Mesenteric fat pad (tissue), 1 donor: ENCODE results near the gene TTC9. TPM values are rescaled to one million over a fixed set of nuclear protein-coding genes. Genes with fewer than 3 reads are reported as not detected.
"Not testable (repeated sequence)": the region's sequence is repeated elsewhere in the genome, so short reads cannot be mapped to it uniquely, and the experiment has no call there.

Experiments used
- DNase-seq: peaks from one replicate; pipeline ENCODE4 v3.0.0-alpha.2; 2020; ENCODE audit warnings: low spot score
- total RNA-seq: library from RNA; stranded (reverse); fragmentation: NEBNext Ultra II Directional; extraction: Animal tissue kit (Norgen Biotek cat#: 25700); gene quantifications from one replicate; pipeline ENCODE4 v1.2.1, GENCODE V29; 2021
- donor health status: DM: yes; HTN: yes; CAD: no.

TTC9 gene
- total RNA-seq, 1 donor from 2014 or later = 0.51 TPM

DNA sequence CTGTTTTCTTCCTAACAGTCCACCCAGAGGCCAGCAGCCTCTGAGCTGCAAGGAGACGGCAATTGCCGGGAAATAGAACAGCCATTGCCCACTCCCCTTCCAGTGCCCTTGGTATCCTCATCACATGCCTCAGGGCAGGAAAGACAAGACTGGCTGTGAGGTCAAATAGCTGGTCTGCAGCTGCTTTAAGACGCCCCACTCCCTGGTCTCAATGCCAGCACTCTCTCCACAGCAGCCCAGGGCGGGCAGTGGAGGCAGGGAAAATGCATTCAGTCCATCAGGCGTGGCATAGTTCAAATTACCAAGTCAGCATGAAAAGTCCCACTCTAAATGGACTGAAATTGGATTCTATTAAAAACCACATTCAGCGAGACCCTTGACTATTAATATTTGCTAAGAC, 35.6 kb downstream of the TTC9 start:
- DNase-seq = no peak

DNA sequence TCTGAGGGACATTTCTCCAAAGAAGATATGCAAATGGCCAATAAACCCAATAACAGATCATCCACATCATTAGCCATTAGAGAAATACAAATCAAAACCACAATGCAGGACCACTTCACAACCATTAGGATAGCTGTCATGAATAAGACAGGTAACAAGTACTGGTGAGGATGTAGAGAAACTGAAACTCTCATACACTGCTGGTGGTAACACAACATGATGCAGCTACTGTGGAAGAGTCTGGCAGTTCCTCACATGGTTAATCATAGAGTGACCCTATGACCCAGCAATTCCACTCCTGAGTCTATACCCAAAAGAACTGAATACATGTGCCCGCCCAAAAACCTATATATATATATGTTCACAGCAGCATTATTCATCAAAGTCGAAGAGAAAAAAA, 39.0 kb downstream of the TTC9 start:
- DNase-seq = no peak

DNA sequence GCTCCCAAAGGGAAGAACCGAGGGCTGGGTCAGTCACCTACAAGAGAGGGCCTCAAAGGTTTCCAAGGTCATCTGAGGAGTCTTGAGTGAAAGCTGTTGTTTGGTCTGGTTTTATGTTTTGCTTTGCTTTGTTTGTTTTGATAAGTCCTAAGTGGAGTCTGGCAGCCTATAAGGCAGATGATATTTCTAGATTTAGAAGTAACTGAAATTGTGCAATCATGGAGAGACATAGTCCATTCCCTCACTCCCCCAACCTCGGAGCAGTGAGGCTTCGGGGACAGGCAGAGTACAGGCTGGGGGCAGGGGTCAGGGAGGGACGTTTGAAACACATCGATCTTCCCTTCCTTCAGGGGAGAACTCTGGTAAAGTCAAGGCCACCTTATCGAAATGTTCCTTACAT, 42.3 kb downstream of the TTC9 start:
- DNase-seq = no peak

DNA sequence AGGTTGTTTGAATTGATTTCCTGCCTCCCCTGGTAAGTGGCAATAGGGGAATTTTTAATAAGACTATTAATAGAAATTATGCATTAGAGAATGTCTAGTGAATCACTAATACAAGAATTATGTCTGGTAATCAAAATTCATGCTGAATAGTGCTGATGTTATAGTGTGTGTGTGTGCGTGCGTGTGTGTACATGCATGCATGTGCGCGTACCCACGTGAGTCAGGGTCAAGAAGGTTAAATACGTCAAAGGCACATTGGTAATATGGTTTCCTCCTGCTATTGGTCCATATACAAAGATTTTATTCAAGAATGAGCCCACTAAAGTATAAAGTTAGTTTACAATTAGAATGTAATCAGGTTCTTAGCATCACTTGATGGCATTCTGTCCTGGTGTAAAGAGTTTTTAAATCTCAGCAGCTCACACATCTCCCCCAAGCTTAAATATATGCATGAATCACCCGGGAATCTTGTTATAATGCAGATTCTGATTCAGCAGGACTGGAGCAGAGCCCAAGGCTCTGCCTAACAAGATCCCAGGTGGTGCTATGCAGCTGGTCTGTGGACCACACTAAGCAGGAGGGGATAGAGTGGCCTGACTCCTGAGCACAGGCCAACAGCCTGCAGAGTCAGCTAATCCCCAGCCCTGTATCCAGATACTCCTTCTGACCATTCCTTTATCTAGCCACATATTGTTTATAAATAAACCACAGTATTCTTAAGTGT, 43.9 kb downstream of the TTC9 start:
- DNase-seq = no peak

DNA sequence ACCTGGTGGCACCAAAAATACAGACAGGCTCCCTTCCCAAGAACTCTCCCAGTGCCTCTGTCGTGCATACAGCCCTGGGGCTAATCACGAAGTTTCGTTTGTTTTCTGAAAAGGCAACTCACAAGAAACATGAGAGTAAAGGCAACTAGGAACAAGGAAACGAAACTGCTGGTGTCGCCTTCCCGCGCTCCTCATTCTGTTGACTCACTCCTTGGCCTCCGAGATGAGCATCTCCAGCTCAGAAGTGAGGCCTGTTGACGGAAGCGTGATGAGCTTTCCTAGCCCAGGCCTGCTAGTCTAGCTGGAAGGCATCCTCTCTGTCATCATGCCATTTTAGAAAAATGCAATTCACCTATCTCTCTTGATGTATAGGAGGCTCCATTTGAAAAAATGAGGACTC, 50.5 kb downstream of the TTC9 start:
- no peak for DNase-seq

DNA sequence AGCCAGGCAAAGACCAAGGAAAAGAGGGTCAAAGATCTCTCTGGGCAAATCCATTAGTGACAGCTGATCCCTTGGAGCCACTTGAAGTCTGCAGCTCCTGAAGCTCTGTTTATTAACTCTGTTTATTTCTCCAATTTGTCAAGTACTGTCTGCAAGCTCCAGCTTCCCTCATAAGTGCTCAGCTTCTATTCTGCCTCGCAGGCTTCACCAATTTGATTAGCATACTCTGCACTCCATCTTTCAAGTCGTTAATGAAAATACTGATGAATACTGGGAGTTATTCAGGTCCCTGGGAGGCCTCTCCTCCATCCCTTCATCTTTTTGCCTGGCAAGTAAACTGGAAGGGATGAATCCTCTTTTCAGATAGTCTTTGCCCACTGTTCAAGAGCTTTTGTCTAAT, 54.3 kb downstream of the TTC9 start:
- no peak for DNase-seq

DNA sequence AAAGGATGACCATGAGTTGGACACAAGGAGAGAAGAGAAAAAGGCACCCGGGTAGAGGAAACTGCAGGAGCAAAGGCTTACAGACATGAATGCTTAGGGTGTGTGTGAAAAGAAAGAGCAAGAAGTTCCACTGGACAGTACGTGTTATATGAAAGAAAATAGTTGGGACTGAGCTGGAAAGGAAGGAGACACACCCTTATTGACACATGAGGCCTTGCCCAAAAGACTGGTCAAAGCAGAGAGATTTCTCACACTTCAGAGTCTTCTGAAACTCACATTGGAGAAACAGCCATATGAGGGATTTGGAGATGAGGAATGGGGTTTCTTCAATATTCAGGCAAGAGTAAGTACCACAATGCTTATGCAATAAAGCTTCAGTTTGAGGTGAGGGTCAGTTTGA, 56.0 kb downstream of the TTC9 start:
- no peak for DNase-seq

DNA sequence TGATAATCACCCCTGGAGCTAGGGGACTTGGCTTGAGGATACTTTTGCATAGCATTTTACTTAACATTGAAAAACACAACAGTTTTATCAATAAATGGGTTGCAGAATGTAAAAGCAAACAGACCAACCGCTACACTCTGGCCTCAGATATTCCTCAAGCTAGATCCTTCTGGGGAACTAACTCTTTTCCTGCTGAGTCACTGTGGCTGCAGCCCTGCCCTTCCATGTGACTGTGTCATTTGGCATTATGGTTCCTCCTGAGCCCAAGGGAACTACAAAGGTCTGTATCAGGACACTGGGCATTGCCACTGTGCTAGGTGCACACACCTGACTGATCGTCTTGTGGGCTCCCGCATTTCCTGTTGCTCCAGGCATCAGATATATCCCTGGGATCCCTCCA, 56.6 kb downstream of the TTC9 start:
- DNase-seq = no peak

DNA sequence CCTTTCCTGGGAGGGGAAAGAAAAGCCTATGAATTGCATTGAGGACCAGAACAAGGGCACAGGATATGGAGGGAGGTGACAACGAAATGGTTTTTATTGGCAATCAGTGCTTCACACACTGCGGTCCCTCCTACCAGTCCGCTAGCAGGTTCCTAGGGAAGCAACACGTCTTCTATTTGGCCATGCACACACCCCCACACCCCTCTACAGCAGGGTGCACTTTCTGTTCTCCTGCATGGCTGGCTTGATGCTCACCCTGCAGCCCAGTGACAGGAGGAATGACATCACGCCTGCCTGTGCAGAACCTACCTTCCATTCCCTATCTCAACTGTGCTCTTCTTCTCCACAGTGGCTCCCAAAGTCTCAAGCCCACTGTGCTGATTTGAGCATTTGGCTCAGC, 57.9 kb downstream of the TTC9 start:
- DNase-seq = no peak

DNA sequence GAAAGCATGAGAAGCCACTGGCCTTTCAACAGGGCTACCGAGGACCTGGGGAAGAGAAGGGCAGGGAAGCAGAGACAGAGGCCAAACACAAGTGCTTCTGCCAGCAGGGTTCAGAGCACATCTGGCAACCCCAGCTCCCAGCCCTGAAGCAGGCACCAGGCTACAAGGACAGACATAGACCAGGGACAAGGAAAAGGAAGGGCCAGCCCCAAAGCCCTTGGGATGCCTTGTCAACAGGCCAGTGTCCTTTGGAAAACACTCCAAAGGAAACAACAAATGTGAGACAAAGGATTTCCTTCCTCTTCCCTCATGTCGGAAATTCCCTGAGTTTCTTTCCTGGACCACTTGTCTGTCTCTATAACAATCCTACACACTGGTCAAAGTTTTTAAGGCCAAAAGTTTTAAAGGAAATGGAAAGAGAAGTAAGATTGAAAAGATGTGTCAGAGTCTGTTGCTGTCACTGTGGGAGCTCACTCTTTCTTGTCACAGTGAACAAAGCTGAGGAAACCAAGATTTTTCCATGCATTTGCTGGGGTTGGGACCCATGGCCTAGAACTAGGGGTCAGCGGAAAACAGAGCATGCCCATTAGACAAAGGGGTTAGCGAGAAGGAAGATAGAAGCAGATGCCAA, 59.4 kb downstream of the TTC9 start:
- DNase-seq = no peak

DNA sequence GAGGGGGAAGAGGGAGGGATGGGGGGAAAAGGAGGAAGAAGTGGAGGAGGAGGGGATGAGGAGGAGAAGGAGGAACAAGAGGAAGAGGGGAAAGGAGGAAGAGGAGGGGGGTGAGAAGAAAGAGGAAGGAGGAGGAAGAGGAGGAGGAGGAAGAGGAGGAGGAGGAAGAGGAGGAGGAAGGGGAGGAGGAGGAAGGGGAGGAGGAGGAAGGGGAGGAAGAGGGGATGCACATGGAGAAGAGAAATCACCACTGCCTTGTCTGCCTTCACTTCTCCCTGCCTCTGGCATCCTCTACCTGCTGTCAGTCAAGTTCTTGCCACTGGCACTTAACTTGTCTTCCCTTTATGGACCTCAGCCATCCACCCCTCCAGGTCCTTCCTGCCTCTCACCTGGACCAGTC, 59.9 kb downstream of the TTC9 start:
- no peak for DNase-seq

DNA sequence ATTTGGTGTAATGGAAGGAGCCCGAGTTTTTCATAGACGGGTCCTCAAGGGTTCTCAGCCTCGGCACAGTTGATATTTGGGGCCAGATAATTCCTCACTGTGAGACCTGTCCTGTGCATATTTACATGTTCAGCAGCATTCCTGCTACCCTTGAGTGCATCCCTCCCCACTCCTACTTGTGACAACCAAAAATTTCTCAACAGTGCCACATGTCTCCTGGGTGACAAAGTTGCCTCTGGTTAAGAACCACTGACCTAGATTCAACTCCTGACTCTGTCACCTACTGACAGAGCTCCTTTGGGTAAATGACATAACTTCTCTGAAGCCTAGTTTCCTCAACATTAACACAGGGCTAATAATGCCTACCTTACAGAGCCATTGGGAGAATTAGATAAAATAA, 60.4 kb downstream of the TTC9 start:
- no peak for DNase-seq

DNA sequence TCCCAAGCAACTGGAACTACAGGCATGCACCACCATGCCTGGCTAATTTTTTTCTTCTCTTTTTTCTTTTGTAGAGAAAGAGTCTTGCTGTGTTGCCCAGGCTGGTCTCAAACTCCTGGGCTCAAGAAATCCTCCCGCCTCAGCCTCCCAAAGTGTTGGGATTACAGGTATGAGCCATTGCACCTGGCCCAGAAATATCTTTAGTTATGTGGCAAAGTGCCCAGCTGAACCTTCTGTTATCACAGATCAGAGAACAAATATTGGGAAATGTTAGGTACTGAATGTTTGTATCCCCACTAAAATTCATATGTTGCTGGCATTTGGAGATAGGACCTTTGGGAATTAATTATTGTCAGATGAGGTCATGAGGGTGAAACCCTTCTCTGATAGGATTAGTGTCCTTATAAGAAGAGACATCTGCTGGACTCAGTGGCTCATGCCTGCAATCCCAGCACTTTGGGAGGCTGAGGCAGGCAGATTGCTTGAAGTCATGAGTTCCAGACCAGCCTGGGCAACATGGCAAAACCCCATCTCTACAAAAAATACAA, 62.0 kb downstream of the TTC9 start:
- not testable (repeated sequence) for DNase-seq

DNA sequence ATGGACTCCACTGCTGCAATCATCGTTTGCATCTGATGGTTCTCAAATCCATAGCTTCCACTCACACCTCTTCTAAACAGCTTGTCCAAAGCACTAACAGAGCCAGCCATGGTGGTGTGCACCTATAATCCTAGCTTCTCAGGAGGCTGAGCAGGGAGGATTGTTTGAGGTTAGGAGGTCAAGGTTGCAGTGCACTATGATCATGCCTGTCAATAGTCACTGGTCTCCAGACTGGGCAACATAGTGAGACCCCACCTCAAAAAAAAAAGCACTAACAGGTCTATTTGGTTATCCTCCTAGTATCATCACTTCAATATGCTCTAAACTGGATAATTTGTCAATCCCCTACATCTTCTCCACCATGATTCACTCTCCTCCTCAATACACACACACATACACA, 63.2 kb downstream of the TTC9 start:
- DNase-seq = no peak

DNA sequence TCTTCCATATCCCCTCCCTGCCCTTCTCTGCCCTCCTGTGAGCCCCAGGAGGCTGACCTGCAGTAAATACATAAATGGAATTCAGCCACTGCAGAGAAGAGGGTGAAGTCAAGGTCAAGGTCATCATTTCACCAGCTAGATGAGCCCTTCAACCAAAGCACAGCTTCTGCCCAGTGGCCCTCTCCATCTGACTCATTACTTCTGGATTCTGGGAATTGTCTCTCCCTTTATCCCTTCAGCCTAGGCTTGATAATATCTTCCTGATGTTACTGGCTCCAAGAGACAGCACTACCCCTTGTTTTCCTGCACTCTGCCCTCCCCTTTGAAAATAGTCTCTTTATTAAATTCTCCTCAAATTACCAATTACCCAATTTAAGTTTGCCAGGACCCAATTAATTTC, 64.5 kb downstream of the TTC9 start:
- DNase-seq = no peak

DNA sequence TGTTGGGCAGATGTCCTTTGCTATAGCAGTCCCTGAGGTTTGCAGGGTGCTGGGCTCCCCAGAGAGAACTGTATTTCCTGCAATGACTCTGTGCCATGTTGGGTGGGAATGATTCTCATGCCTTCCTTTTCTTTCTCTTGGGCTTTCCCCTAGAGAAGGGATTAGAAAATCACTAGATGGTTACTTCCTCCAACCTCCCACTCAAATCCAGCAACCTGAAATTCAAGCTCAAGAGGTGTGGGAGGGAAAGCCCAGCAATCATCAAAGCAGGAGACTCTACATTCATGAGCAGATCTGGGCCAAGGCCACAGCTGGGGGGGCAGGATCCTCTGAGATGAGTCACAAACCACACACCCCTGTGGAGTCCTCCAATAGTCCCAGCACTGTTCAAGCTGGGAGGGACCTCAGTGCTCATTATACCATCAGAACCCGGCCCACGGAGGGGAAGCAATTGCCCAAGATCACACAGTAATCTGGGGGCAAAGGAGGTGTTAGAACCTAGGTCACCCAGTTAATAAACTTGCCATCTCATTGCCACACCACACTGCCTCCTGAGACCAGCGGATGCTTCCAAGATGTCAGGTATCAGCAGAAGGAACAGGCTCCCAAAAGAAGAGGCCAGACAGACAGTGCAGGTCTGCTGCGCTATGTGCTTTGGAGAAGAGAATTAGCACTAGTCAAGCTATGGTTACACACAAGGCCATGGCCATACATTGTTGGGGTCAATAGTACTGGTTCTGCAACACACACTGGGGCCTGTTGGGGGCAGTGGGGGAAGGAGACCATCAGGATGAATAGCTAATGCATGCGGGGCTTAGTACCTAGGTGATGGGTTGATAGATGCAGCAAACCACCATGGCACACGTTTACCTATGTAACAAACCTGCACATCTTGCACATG, 65.7 kb downstream of the TTC9 start:
- DNase-seq = no peak

DNA sequence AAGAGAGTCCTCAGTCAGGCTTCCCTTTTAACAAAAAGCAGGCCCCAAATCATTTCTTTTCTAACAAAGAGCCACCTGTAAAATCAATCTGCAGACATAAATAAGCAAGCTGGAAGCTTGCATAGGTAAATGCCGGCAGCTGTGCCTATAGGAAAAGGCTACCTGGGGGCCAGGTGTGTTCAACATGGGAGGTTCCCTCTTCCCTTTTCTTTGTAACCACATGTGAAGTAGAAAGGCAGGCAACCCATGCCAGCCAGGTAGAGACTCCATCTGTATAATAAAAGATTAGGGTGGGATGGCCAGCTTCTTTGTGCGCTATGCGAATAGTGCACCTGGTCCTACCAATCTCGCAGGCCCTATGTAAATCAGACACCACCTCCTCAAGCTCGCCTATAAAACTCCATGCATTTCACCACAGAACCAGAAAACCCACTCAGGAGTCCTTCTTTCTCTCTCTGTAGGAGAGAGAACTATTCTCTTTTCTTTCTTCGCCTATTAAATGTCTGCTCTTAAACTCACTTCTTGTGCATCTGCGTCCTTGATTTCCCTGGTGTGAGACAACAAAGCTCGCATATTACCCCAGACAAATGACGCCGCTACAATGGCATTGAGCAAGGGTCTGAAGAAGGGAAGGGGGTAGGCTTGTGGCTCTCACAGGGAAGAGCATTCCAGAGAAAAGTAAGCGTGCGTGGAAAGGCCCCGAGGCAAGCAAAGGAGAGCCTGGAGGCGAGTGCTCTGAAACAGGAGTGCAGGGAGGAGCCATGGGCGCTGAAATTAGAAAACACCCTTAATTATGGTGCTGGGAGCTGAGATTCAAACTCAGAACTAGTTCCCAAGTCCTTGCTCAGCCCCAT, 67.2 kb downstream of the TTC9 start:
- no peak for DNase-seq

DNA sequence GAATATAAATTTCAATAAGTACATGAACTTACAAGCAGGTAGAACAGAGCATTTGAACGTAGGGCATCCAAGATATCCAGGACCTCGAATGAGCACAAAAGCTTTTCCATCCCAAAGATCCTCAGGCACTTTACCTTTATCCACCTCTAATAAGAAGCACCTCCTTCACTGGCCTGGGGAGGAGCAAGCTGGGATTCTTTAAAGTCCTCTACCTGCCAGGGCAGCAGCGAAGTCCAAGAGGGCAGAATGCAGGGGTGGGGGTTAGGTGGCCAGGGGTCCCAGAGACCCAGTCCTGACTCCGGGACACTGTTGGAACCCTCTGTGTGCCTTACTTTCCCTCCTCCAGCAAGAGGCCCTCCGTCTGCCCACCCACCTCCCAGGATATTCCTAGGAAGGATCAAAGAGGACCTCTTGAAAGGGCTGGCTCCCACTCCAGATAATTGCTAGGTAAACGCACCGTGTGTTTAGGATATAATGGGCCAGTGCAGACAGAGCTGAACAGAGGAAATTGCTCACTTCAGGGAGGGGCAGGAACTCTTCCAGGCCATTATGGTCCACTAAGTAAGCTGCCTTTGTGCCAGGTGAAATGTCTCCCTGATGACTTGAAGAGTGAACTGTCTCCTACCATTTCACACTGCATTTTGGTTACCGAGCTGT, 68.1 kb downstream of the TTC9 start:
- no peak for DNase-seq

DNA sequence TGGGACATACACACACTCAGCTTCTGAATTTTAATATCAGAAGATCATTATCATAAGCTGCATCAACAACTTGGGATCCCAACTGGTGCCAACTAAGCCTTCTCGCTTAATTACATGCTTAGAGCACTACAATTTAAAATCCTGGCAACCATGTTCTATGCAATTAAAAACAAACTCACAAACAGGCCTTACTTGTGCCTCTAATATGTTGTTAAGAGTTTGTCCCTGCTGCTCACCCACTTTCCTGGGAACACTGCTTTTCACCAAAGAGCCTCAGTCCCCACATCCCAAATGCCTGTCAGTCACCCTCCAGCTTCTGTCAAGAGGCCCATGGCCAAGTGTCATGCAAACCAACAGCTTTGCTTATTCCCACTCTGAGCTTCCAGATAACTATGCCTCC, 69.7 kb downstream of the TTC9 start:
- DNase-seq = no peak

DNA sequence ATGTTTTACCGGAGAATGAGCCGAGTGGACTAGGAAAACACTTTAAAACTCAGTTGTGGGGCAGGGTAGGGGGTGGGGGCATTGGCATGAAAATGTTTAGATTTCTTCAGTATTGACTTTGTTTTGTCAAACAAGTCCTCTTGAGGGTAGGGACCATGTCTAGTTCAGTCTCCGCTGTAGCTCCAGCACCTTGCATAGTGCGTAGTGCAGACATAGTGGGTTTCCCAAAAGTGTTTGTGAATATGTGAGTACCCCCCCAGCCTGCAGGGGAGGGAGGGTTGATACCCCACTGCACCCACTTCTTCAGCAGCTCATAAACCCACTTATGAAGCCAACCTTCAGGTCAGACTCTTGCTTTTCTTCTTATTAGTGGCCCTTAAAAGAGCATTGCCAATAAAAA, 71.4 kb downstream of the TTC9 start:
- no peak for DNase-seq

DNA sequence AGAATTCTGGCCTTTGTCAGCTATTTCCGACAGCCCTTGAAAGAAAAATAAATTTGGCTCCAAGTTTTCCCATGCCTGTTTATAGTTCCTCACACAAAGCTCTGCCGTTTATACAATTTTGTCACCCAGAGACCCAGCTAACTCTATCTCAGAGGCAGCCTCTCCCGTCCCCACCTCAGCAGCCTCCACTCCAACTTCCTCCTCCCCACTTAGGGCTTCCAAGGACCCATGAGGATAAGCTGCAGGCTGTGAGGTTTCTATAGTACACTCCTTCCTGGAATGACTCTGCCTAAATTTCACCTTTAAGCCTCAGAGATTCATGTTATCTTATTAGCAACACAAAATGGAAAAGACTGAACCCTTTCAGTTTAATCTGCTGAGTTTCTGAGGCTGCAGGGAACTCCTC, 71.8 kb downstream of the TTC9 start:
- DNase-seq = no peak
